GM12801 (cell line): ENCODE results near the gene A3GALT2.

Experiments
- CTCF ChIP-seq: IDR thresholded peaks from one replicate; pipeline ENCODE4 v1.5.1; 2011; ENCODE audit warnings: control low read depth; ENCODE audit not compliant: insufficient read length; ENCODE audit errors: extremely low read depth

The A3GALT2 gene

GRCh38 chr1:33337441-33337840 is 16.5 kb upstream of the A3GALT2 start:
- no peak for TF ChIP-seq CTCF

- TF ChIP-seq CTCF, result no peak
Observed at GRCh38 chr1:33336580-33336979, 15.7 kb upstream of the A3GALT2 start.

GRCh38 chr1:33335020-33335419 is 14.1 kb upstream of the A3GALT2 start:
- no peak for TF ChIP-seq CTCF

- TF ChIP-seq CTCF, result no peak
Observed at GRCh38 chr1:33334081-33334552, 13.2 kb upstream of the A3GALT2 start.

GRCh38 chr1:33332881-33333280 is 12.0 kb upstream of the A3GALT2 start:
- TF ChIP-seq CTCF, result no peak

- no peak for TF ChIP-seq CTCF
Observed at GRCh38 chr1:33332357-33332789, 11.5 kb upstream of the A3GALT2 start.

- TF ChIP-seq CTCF, result no peak
Observed at GRCh38 chr1:33331444-33332356, 10.8 kb upstream of the A3GALT2 start.
